H1 (cell line): ENCODE data around the gene RNU4-1. TPM values are rescaled to one million over a fixed set of nuclear protein-coding genes. Genes with fewer than 3 reads are reported as not detected.

Experiments
- ASH2L ChIP-seq: fragments of 200-600, 300-600 bp; sonication (generic); IDR thresholded peaks from one replicate; pipeline ENCODE4 v1.7.1; 2017; ENCODE audit warnings: low read length
- CEBPB ChIP-seq: IDR thresholded peaks from 2 replicates; pipeline ENCODE4 v1.6.1; 2012; ENCODE audit warnings: low read depth, low read length
- CHD1 ChIP-seq: IDR thresholded peaks from 2 replicates; pipeline ENCODE4 v1.6.1; 2012; ENCODE audit warnings: low read depth, low read length, improper control_type of control experiment
- FOSL1 ChIP-seq: IDR thresholded peaks from 2 replicates; pipeline ENCODE4 v1.6.1; 2011; ENCODE audit warnings: mild to moderate bottlenecking, low read depth, low read length, moderate library complexity; ENCODE audit not compliant: insufficient read depth
- KDM5A ChIP-seq: fragments of 200-600 bp; IDR thresholded peaks from 2 replicates; pipeline ENCODE4 v1.7.1; 2012; ENCODE audit warnings: mild to moderate bottlenecking, low read length, inconsistent platforms, mixed read lengths
- PHF8 ChIP-seq: fragments of 200-600 bp; sonication (generic); conservative IDR thresholded peaks from 2 replicates; pipeline ENCODE4 v1.7.1; 2012; ENCODE audit warnings: low read depth, mild to moderate bottlenecking, inconsistent platforms, low read length, moderate library complexity
- POLR2A ChIP-seq, 2 experiments: IDR thresholded peaks; 1 replicate in 1 of 2; 2 replicates in 1 of 2; pipeline ENCODE4 v1.6.1; 2011; ENCODE audit warnings: low read depth in 2 of 2, low read length in 2 of 2, mild to moderate bottlenecking in 2 of 2; ENCODE audit errors: control extremely low read depth in 1 of 2
- POLR2AphosphoS5 ChIP-seq: IDR thresholded peaks from 2 replicates; pipeline ENCODE4 v1.6.1; 2011; ENCODE audit warnings: low read depth, low read length
- RBBP5 ChIP-seq: IDR thresholded peaks from 2 replicates; pipeline ENCODE4 v1.7.1; 2012; ENCODE audit warnings: low read depth, mild to moderate bottlenecking, inconsistent platforms, low read length, moderate library complexity, borderline replicate concordance
- SUZ12 ChIP-seq: fragments of 200-600 bp; sonication (generic); IDR thresholded peaks from 2 replicates; pipeline ENCODE4 v1.6.1; 2012; ENCODE audit warnings: mild to moderate bottlenecking, inconsistent platforms, low read length, moderate library complexity, mixed read lengths
- TBP ChIP-seq: IDR thresholded peaks from 2 replicates; pipeline ENCODE4 v1.6.1; 2011; ENCODE audit warnings: low read depth, low read length, improper control_type of control experiment
- polyA plus RNA-seq, 7 experiments: library from polyadenylated mRNA; depleted of rRNA in 3 of 7; stranded (reverse) in 5 of 7; unstranded in 2 of 7; fragments of >200 nt in 5 of 7; fragments of 200-250 nt in 2 of 7; gene quantifications; 1 replicate in 5 of 7; 2 replicates in 1 of 7; 4 replicates in 1 of 7; pipeline versions ENCODE4 v1.2.1 to v1.2.3, GENCODE V29; 2011 to 2013; ENCODE audit warnings: missing spikeins in 2 of 7, mixed read lengths in 2 of 7
- total RNA-seq: library from RNA; stranded (reverse); fragmentation: NEBNext Ultra II Directional; extraction: Animal tissue kit (Norgen Biotek cat#: 25700); gene quantifications from 2 replicates; pipeline ENCODE4 v1.2.1, GENCODE V29; 2021

The RNU4-1 gene
- total and polyA plus RNA-seq, 2 of the 8 experiments (the other 6 are each of a cell fraction or from before 2014, with no cell fraction given): under 0.01 to 1,424 TPM

DNA sequence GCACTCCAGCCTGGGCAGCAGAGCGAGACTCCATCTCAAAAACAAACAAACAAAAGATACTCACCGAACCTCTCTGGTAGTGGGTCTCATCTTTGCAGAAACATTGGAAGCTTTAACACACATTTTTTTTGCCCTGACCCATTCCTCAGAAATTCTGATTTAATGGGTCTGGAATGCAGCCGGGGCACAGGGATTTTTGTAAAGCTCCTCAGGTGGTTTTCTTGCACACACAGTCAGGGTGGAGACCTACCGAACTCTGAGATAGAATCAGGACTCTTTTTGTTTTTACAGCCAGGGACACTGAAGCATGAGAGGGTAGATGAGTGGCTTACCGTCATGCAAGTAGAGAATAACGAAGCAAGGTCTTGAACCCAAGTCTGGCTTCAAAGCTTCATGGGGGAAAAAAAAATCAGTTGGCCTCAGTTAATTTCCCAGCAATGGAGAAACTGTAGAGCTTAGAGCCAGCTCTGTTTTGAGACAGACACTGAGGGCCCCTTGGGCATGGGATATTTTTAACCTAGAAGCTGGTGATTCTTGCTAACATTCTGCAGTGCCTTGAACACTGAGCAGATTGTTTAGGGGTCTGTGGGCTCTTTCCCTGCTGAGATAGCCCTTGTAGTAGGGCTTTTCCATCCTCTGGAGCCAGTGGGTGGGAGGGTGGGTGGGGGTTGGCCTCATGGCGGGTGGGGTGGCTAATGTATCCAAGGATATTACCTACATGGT, 6.1 kb downstream of the RNU4-1 start (continued):
- TF ChIP-seq PHF8 (no peak), TBP (no peak), POLR2AphosphoS5 (no peak), SUZ12 (no peak), CHD1 (no peak), ASH2L (no peak), RBBP5 (no peak), CEBPB (no peak), FOSL1 (no peak), KDM5A (no peak), POLR2A (IDR thresholded peaks at IDR 0.05; ENCODE audit: control extremely low read depth in 1 of 2, low read depth in 2 of 2, low read length in 2 of 2) (no peak)
